ENCODE results near the gene PPM1N. TPM values are rescaled to one million over a fixed set of nuclear protein-coding genes. Genes with fewer than 3 reads are reported as not detected.

The PPM1N gene
- total RNA-seq, 3 donors from 2014 or later (not counting 1 experiment from before 2014, with no cell fraction given): 5.1 to 8.3 (median 6.8) TPM

DNA sequence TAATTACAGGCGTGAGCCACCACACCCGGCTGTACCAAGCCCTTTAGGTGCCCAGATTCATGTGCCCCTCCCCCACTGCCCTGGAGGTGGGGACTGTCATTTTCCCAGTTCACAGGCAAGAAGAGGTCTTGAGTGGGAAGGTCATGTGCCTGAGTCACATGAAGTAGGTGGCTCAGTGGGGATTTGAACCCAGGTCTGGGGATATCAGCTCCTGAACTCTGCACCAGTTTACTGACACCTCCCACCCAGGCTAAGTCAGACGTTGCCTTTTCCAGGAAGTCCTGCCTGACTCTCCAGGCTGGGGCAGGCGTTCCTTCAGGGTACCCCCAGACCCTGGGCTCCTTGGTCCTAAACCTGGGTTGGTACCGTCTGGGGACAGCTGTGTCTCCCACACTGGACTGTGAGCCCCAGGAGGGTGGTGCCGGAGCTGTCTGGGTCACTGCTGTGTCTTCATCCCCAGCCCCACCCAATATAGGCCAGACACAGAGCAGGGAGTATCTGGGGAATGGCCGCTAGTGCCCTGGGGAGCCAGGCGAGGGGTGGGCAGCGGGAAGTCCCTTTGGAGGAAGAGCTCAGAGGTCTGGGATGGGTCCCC, 17.7 kb downstream of the PPM1N start:
- no peaks in the 10 kb centered on the region for H3K27me3 ChIP-seq (ENCODE audit: control insufficient read depth, insufficient read depth, low read length)
- no peak overlapping the region for H3K4me3 ChIP-seq (ENCODE audit: low read length)
- WGBS (ENCODE audit: insufficient coverage): 61% methylated on average over 9 of the region's 9 CpGs
- Mint-ChIP-seq H3K9me3 (no peaks in the 10 kb centered on the region), H3K27ac (peak overlapping the region; percentile 81 to 89), H3K4me3 (peak overlapping the region; percentile 50), H3K4me1 (peaks cover 32 to 61% of the 10 kb centered on the region in 2 donors), H3K36me3 (no peaks in the 10 kb centered on the region), H3K27me3 (ENCODE audit: low read depth in 2 of 2) (no peaks in the 10 kb centered on the region)
- ATAC-seq (no peak), DNase-seq (no peak)
- peaks cover 52% of the 10 kb centered on the region for H3K4me1 ChIP-seq (ENCODE audit: control insufficient read depth, insufficient read depth, low read length)
- intact Hi-C loops (cut with micrococcal nuclease): no loop called here
- peaks cover 35% of the 10 kb centered on the region for H3K36me3 ChIP-seq (ENCODE audit: control insufficient read depth, insufficient read depth, low read length)
- TF ChIP-seq CTCF (IDR thresholded peaks at IDR 0.05): no peak
- H3K9me3 ChIP-seq (ENCODE audit: control insufficient read depth, insufficient read depth, low read length): no peaks in the 10 kb centered on the region
- H3K27ac ChIP-seq (ENCODE audit: low read length): peak overlapping the region; percentile 81

DNA sequence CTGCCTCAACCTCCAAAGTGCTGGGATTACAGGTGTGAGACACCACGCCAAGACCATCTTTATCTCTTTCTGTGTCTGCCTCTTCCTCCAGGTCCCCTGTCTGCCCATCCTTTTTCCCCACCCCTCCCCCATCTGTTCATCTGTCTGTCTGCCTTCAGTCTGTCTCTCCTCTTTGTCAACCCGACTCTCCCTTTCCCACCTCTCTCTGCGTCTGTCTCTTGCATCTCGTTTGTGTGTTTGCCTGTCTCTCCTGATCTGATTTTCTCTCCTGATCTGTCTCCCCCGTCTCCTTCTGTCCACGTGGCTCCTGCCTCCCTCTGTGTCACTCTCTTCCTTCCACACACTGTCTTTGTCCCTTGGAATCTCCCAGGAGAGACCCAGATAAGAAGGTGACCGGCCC, 19.0 kb downstream of the PPM1N start:
- intact Hi-C loops (cut with micrococcal nuclease): no loop called here
- H3K36me3 Mint-ChIP-seq: no peaks in the 10 kb centered on the region
- no peaks in the 10 kb centered on the region for H3K27me3 ChIP-seq (ENCODE audit: control insufficient read depth, insufficient read depth, low read length)
- H3K4me1 ChIP-seq (ENCODE audit: control insufficient read depth, insufficient read depth, low read length): peaks cover 42% of the 10 kb centered on the region
- no peak for ATAC-seq
- H3K4me3 ChIP-seq (ENCODE audit: low read length): no peak overlapping the region
- peaks cover 23 to 51% of the 10 kb centered on the region in 2 donors for H3K4me1 Mint-ChIP-seq
- no peak overlapping the region for H3K4me3 Mint-ChIP-seq
- peak overlapping the region; percentile 68 to 81 for H3K27ac Mint-ChIP-seq
- no peak overlapping the region for H3K27ac ChIP-seq (ENCODE audit: low read length)
- no peak for TF ChIP-seq CTCF (IDR thresholded peaks at IDR 0.05)
- no peaks in the 10 kb centered on the region for H3K9me3 ChIP-seq (ENCODE audit: control insufficient read depth, insufficient read depth, low read length)
- no peaks in the 10 kb centered on the region for H3K27me3 Mint-ChIP-seq (ENCODE audit: low read depth in 2 of 2)
- no peaks in the 10 kb centered on the region for H3K9me3 Mint-ChIP-seq
- H3K36me3 ChIP-seq (ENCODE audit: control insufficient read depth, insufficient read depth, low read length): peaks cover 46% of the 10 kb centered on the region
- WGBS (ENCODE audit: insufficient coverage): 87% methylated on average over 7 of the region's 7 CpGs
- DNase-seq: no peak

- Histone ChIP-seq H3K27ac (ENCODE audit: low read length) (no peak overlapping the region), H3K36me3 (ENCODE audit: control insufficient read depth, insufficient read depth, low read length) (peaks cover 51% of the 10 kb centered on the region), H3K27me3 (ENCODE audit: control insufficient read depth, insufficient read depth, low read length) (no peaks in the 10 kb centered on the region), H3K9me3 (ENCODE audit: control insufficient read depth, insufficient read depth, low read length) (no peaks in the 10 kb centered on the region), H3K4me1 (ENCODE audit: control insufficient read depth, insufficient read depth, low read length) (peaks cover 44% of the 10 kb centered on the region), H3K4me3 (ENCODE audit: low read length) (no peak overlapping the region)
- Mint-ChIP-seq H3K4me1 (peaks cover 21 to 46% of the 10 kb centered on the region in 2 donors), H3K27me3 (ENCODE audit: low read depth in 2 of 2) (no peaks in the 10 kb centered on the region), H3K36me3 (no peaks in the 10 kb centered on the region), H3K27ac (peak overlapping the region; percentile 68 to 81), H3K9me3 (no peaks in the 10 kb centered on the region), H3K4me3 (no peak overlapping the region)
- no peak for TF ChIP-seq CTCF (IDR thresholded peaks at IDR 0.05)
- intact Hi-C loops (cut with micrococcal nuclease): no loop called here
- ATAC-seq: no peak
- WGBS (ENCODE audit: insufficient coverage): 92% methylated on average over 46 of the region's 50 CpGs
- DNase-seq: no peak
Observed at GRCh38 chr19:45517641-45518468, 19.6 kb downstream of the PPM1N start.
